Vagina (tissue), 2 donors: Measurements from ENCODE around the gene EIF2D.

ENCODE experiments used
- POLR2AphosphoS5 ChIP-seq, 2 donors: sonication (generic); formaldehyde crosslinking; IDR thresholded peaks; one replicate each; pipeline ENCODE4 v1.9.0; 2017; ENCODE audit warnings: antibody characterized with exemption in 2 of 2, mild to moderate bottlenecking in 2 of 2, low read depth in 1 of 2; ENCODE audit not compliant: insufficient read depth in 1 of 2
- TF ChIP-seq, protein P1 (sequence below), 3 experiments: fragments of 450-650 bp in 2 of 3; fragments of 200-600 bp in 1 of 3; sonication (generic) in 1 of 3; IDR thresholded peaks; one replicate each; pipeline ENCODE4 v1.5.1; 2017 to 2019; ENCODE audit warnings: antibody characterized with exemption in 3 of 3, mild to moderate bottlenecking in 2 of 3, moderate library complexity in 2 of 3

DNA sequence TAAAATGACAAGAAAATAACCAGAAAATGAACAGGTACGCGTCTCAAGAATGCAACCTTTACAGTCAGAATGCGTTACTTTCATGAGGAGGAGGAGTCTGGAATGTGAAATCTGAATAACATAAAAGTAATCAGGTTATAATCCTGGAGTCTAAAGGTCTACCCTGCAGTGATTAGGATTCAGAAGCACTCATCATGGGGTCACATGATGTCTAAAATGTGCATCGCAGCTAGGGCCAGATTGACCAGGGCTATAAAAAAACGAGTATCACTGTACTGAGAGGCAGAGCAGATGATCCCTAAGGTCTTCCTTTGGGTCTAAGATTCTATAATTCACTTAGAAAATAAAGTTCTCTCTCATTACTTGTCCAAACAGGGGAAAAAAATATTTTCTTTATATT lies 7.4 kb downstream of the EIF2D start:
- TF ChIP-seq POLR2AphosphoS5 (IDR thresholded peaks at IDR 0.05; ENCODE audit: insufficient read depth in 1 of 2, low read depth in 1 of 2) = no peak
- TF ChIP-seq, protein P1, sequence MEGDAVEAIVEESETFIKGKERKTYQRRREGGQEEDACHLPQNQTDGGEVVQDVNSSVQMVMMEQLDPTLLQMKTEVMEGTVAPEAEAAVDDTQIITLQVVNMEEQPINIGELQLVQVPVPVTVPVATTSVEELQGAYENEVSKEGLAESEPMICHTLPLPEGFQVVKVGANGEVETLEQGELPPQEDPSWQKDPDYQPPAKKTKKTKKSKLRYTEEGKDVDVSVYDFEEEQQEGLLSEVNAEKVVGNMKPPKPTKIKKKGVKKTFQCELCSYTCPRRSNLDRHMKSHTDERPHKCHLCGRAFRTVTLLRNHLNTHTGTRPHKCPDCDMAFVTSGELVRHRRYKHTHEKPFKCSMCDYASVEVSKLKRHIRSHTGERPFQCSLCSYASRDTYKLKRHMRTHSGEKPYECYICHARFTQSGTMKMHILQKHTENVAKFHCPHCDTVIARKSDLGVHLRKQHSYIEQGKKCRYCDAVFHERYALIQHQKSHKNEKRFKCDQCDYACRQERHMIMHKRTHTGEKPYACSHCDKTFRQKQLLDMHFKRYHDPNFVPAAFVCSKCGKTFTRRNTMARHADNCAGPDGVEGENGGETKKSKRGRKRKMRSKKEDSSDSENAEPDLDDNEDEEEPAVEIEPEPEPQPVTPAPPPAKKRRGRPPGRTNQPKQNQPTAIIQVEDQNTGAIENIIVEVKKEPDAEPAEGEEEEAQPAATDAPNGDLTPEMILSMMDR (IDR thresholded peaks at IDR 0.05) = no peak
